Ureter (tissue), 1 donor: Measurements from ENCODE around the gene USP12. TPM values are rescaled to one million over a fixed set of nuclear protein-coding genes. Genes with fewer than 3 reads are reported as not detected.
A peak's percentile ranks its signal among the peaks of the same experiment; 100 is the strongest.
"Not testable (repeated sequence)": the region's sequence is repeated elsewhere in the genome, so short reads cannot be mapped to it uniquely, and the experiment has no call there.

ENCODE experiments used
- DNase-seq: peaks from one replicate; pipeline ENCODE4 v3.0.0-alpha.2; 2020; ENCODE audit warnings: low spot score
- total RNA-seq: library from RNA; stranded (reverse); gene quantifications from one replicate; pipeline ENCODE4 v1.2.4, GENCODE V29; 2023
- donor health status: DM: yes; HTN: yes; CAD: no.

The USP12 gene
- 25.5 TPM for total RNA-seq

- peak; percentile 57 for DNase-seq
These were observed at the start of gene USP12 for GRCh38 chr13:27171244-27171826. TSS of gene USP12 (minus strand) at chr13:27171811. CDS start at chr13:27171639, 172 bp downstream.

DNA sequence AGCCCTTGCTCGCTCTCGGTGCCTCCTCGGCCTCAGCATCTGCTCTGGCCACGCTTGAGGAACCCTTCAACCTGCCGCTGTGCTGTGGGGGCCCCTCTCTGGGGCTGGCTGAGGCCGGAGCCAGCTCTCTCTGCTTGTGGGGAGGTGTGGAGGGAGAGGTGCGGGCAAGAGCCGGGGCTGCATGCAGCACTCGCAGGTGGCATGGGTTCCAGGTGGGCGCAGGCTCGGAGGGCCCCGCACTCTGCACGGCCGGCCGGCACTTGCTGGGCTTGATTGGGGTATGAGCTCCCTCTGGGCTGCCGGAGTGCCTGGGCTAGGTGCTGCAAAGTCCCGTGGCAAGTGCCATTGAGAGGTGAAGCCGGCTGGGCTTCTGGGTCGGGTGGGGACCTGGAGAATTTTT lies 48.0 kb upstream of the USP12 start:
- no peak for DNase-seq

GRCh38 chr13:27218861-27219260 lies 47.2 kb upstream of the USP12 start:
- not testable (repeated sequence) for DNase-seq

- DNase-seq: not testable (repeated sequence)
These were observed 46.2 kb upstream of the USP12 start for GRCh38 chr13:27217791-27218190.

- not testable (repeated sequence) for DNase-seq
These were observed 41.8 kb upstream of the USP12 start for GRCh38 chr13:27213386-27213785.

- no peak for DNase-seq
These were observed 40.3 kb upstream of the USP12 start for GRCh38 chr13:27211771-27212364.

DNA sequence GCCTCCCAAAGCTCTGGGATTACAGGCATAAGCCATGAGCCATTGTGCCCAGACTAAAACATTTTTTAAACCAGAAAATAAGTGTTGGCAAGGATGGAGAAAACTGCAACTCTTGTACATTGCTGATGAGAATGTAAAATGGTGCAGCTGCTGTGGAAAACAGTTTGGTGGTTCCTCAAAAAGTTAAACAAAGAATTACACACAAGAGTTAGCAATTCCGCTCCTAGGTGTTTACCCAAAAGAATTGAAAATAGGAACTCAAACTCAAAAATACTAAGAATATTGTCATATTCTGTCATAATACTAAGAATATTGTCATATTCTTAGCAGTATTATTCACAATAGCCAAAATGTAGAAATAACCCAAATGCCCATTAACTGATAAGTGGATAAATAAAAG lies 39.7 kb upstream of the USP12 start:
- DNase-seq: no peak

DNA sequence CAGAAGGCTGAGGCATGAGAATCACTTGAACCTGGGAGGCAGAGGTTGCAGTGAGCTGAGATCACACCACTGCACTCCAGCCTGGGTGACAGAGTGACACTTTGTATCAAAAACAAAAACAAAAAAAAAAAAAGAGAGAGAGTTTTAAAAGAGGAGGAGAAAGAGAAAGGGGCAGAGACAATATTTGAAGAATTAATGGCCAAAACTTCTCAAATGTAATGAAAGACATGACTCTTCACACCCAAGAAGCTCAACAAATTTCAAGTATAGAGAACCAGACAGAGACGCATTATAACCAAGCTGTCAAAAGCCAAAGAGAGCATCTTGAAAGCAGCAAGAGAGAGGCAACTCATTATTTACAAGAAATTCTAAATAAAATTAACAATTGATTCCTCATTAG lies 36.9 kb upstream of the USP12 start:
- DNase-seq: no peak

- DNase-seq: no peak
These were observed 32.2 kb upstream of the USP12 start for GRCh38 chr13:27203854-27204253.

DNA sequence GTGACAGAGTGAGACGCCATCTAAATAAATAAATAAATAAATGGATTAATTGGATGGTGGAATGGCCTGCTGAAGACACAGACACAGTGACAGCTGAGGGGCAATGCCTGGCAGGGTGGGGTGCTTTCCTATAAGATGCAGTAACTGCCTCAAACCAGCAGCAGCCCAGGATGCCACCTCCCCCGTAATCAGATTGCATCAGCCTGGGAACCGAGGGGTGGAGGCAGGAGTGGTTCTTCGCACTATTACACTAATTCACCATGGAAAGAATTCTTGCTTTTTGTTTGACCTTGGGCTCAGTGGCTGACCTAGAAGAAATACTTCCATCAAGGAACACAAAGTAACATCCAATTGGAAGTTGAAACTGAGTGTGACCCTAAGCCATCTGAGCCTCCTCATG lies 31.6 kb upstream of the USP12 start:
- DNase-seq: no peak

GRCh38 chr13:27201661-27202060 lies 30.1 kb upstream of the USP12 start:
- DNase-seq: no peak

DNA sequence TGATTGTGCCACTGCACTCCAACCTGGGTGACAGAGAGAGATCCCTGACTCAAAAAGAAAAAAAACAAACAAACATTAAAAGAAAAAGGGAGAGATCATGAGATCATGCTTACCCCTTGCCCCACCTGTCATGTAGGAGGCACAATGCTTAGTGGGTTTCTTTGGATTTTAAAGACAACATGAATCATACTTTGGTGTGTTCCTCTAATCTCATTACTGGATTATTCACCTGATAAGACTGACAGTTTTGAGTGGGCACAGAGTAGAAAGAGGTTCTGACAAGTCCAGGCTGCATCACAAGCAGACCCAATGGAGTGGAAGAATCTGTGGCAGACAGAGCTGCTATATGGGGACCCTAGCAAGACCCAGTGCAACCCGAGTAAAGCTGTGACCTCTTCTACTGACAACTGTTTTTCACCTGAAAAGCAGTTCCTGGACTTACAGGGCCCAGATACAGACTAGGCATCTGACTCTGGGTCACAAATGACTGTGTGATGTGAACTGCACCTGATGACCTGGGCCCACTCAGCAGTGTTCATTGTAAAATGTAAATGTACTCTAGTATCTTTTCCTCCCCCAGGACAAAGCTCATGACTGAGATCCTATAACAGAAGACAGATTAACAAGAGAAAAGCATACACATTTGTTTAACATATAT lies 28.9 kb upstream of the USP12 start:
- no peak for DNase-seq

DNA sequence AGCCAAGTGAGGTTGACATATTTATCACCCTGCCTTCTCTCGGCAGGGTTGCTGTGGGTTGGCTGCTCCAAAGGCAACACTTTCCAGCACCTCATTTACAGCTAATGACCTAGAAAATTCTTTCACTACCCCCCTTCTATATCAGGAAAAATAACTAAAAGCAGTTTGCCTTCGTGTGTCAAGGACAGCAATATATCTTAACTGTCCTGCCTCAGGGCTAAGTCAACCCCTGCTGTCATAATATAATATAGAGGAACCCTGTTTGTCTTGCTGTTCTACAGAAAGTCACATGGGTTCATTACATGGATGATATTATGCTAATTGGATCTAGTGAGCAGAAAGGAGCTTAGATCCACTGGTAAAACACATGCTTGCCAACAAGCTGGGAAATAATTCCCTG lies 28.1 kb upstream of the USP12 start:
- DNase-seq: no peak

- DNase-seq: no peak
These were observed 27.6 kb upstream of the USP12 start for GRCh38 chr13:27199211-27199610.

DNA sequence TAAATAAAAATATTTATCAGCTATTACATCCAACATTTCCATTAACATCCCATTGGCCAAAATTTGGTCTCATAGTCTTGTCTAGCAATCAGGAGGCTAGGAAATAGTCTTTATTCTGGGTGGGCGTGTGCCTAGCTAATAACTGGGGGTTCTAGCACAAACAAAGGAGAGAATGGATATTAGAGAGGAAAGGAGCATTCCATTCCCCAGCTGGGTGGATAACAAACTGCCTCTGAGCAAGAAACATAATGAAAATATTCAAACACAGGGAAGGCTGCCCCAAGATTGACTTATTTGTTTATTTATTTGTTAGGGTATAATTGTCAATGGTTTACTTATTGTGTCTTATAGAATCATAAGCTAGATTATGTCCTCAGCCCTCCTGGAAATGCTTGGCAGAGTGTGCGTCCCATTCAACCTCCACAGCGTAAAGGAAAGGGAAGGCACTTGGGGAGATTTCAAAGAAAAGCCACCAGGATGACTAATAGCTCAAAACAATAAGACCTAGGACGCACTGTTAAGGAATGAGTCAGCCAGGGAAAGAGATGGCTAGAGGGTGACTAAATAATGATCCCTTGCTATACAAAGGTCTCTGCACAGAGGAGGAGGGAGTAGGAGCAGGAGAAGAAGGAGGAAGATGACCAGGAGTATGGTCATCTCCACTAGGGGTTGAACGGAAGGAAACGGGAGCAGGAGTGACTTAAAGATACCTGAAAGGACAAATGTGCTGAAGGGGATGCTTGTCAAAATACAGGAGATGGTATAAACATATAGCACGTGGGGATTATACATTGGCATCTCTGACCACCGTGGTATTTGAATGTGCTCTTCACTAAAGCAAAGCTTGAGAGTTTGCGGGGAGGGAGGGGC lies 23.5 kb upstream of the USP12 start:
- DNase-seq: no peak

GRCh38 chr13:27194209-27194608 lies 22.6 kb upstream of the USP12 start:
- no peak for DNase-seq

- no peak for DNase-seq
These were observed 21.9 kb upstream of the USP12 start for GRCh38 chr13:27193496-27193895.

- no peak for DNase-seq
These were observed 21.4 kb upstream of the USP12 start for GRCh38 chr13:27192973-27193372.

- not testable (repeated sequence) for DNase-seq
These were observed 20.8 kb upstream of the USP12 start for GRCh38 chr13:27192367-27192766.

DNA sequence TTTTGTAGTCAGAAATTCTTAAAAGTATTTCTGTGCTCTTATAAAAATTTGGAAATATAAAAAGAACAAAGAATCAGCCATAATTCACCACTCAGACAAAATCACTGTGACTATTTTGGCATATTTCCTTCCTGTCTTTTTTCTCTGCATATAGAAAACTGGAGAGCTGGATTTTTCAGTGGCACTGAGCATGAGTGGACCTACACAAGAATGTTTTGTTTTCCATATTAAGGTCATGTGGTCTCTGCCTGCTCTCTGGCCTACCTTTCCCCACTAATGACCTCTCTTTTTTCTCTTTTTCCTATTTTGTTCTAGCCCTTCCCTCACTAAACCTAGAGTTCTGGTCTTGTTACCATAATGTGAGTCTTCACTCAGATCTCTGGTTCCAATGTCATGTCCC lies 17.6 kb upstream of the USP12 start:
- no peak for DNase-seq

DNA sequence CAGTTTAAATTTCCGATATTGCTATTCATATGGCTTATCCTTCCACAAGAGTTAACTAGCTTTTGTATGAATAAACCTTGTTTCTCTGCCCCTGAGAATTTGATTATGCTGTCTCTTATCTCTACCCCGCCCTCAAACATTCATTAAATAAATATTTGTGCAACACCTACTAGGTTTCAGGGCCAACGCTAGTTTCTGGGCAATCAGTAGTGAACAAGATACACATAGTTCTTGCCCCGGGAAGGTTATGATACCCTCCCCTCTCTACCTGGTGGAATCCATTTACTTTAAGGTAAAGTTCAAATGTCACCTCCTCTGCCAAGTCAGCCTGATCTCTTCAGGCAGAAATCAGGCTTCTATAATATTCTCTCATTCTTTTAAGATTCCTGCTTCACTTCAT lies 16.6 kb upstream of the USP12 start:
- no peak for DNase-seq

DNA sequence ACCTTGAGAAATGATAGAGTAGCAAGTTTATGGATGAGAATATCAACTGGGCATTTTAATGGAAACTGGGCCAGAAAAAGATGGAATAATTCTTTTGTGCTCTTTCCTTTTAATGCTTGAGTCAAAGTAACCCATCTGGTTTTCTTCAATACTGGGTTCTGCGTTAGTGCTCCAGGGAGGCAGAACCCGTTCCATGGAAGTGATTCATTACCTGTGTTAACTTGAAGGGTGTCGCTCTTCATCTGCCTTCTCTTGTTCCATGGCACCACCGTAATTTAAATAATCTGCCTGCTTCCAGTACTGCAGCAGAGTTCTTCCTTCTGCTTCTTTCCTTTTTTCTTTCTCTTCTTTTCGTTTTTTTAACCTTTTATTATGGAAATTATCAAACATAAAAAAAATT lies 14.7 kb upstream of the USP12 start:
- DNase-seq: peak; percentile 13
